HCT116 (cell line): Measurements from ENCODE around the gene SKI.

ENCODE experiments used
- POLR2AphosphoS5 ChIP-seq: IDR thresholded peaks from 2 replicates; pipeline ENCODE4 v1.6.1; 2011; ENCODE audit warnings: mild to moderate bottlenecking, low read depth, low read length, moderate library complexity
- TF ChIP-seq, protein P1 (sequence below), 3 experiments: fragments of 200-600 bp in 1 of 3; sonication (generic) in 1 of 3; IDR thresholded peaks in 2 of 3; conservative IDR thresholded peaks in 1 of 3; 2 replicates each; pipeline ENCODE4 v1.5.1; 2012 to 2017; ENCODE audit warnings: low read depth in 2 of 3, low read length in 2 of 3, antibody characterized with exemption in 1 of 3, borderline replicate concordance in 1 of 3, control low read depth in 1 of 3, mild to moderate bottlenecking in 1 of 3, mixed read lengths in 1 of 3, mixed run types in 1 of 3, moderate library complexity in 1 of 3; ENCODE audit not compliant: insufficient read depth in 1 of 3

DNA sequence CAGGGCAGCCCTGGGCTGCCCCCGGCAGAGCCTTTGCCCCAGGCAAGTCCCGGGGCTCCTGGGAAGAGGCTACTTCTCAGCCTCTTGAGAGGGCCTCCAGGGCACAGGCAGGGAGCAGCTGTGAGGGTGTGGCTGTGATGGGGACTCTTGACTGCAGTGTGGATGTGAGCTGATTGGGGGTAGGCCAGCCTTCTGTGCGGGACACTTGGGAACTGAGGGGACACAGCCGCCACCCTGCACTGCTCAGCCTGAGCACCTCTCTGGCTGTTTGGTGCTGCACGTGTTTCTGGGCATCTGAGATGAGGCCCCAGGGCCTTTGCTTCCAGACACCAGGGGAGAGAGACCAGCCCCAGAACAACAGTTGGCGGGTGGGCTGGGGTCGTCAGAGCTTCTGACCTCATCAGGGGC, 62.1 kb downstream of the SKI start:
- no peak for TF ChIP-seq POLR2AphosphoS5
- TF ChIP-seq, protein P1, sequence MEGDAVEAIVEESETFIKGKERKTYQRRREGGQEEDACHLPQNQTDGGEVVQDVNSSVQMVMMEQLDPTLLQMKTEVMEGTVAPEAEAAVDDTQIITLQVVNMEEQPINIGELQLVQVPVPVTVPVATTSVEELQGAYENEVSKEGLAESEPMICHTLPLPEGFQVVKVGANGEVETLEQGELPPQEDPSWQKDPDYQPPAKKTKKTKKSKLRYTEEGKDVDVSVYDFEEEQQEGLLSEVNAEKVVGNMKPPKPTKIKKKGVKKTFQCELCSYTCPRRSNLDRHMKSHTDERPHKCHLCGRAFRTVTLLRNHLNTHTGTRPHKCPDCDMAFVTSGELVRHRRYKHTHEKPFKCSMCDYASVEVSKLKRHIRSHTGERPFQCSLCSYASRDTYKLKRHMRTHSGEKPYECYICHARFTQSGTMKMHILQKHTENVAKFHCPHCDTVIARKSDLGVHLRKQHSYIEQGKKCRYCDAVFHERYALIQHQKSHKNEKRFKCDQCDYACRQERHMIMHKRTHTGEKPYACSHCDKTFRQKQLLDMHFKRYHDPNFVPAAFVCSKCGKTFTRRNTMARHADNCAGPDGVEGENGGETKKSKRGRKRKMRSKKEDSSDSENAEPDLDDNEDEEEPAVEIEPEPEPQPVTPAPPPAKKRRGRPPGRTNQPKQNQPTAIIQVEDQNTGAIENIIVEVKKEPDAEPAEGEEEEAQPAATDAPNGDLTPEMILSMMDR (IDR thresholded peaks at IDR 0.05 in 2 of 3, conservative IDR thresholded peaks at IDR 0.05 in 1 of 3; ENCODE audit: borderline replicate concordance in 1 of 3, insufficient read depth in 1 of 3, low read depth in 2 of 3, low read length in 2 of 3): no peak
